Breast epithelium (tissue), 4 donors: ENCODE data around the gene TOP3A. TPM values are rescaled to one million over a fixed set of nuclear protein-coding genes. Genes with fewer than 3 reads are reported as not detected.
A peak's percentile ranks its signal among the peaks of the same experiment; 100 is the strongest.

Experiments used
- DNase-seq, 2 donors: peaks; one replicate each; pipeline ENCODE4 v3.0.0-alpha.2; 2019; ENCODE audit warnings: low spot score in 2 of 2
- H3K27ac ChIP-seq, 2 donors: fragments of 200-600 bp; sonication (generic) in 1 of 2; one replicate each; pipeline ENCODE4 v1.5.1; 2016 to 2019; ENCODE audit warnings: mild to moderate bottlenecking in 1 of 2
- H3K27me3 ChIP-seq, 2 donors: fragments of 200-600 bp; sonication (generic) in 1 of 2; one replicate each; pipeline versions ENCODE4 v1.5.1 to v1.6.0; 2017 to 2019; ENCODE audit warnings: control low read depth in 1 of 2, mild to moderate bottlenecking in 1 of 2
- H3K36me3 ChIP-seq: fragments of 200-600 bp; one replicate; pipeline ENCODE4 v1.5.1; 2019
- H3K4me1 ChIP-seq, 2 donors: fragments of 200-600 bp; sonication (generic); one replicate each; pipeline ENCODE4 v1.5.1; 2016 to 2019; ENCODE audit warnings: control low read depth in 1 of 2
- H3K4me3 ChIP-seq, 3 donors: fragments of 200-600 bp; sonication (generic); 1 replicate in 2 of 3; 2 replicates in 1 of 3; pipeline ENCODE4 v1.5.1; 2016 to 2019; ENCODE audit warnings: mild to moderate bottlenecking in 3 of 3, moderate library complexity in 2 of 3
- H3K9me3 ChIP-seq, 2 donors: fragments of 200-600 bp; sonication (generic) in 1 of 2; one replicate each; pipeline ENCODE4 v1.5.1; 2016 to 2019; ENCODE audit warnings: control low read depth in 1 of 2
- POLR2A ChIP-seq: fragments of 450-650 bp; IDR thresholded peaks from one replicate; pipeline ENCODE4 v1.6.1; 2016; ENCODE audit warnings: antibody characterized with exemption, mild to moderate bottlenecking, moderate library complexity
- POLR2AphosphoS5 ChIP-seq, 3 donors: sonication (generic); formaldehyde crosslinking; IDR thresholded peaks; one replicate each; pipeline ENCODE4 v1.6.1; 2017; ENCODE audit warnings: antibody characterized with exemption in 3 of 3
- intact Hi-C: fragments of 100-400 bp; cut with DNase I; formaldehyde crosslinking; loops from one replicate; pipeline ENCODE4 v1.15.1; 2023; ENCODE audit warnings: low total_unique reads
- total RNA-seq, 3 donors: library from RNA; depleted of rRNA; stranded (reverse); fragments of >200 nt; gene quantifications; one replicate each; pipeline ENCODE4 v1.1.0, GENCODE V29; 2016
- TF ChIP-seq, protein P1 (sequence below), 3 donors: fragments of 450-650 bp; IDR thresholded peaks; one replicate each; pipeline ENCODE4 v1.5.1; 2016 to 2017; ENCODE audit warnings: antibody characterized with exemption in 3 of 3, mild to moderate bottlenecking in 3 of 3, moderate library complexity in 3 of 3

The TOP3A gene
- total RNA-seq, 3 donors from 2014 or later: 25.9 to 46.5 (median 30.1) TPM

DNA sequence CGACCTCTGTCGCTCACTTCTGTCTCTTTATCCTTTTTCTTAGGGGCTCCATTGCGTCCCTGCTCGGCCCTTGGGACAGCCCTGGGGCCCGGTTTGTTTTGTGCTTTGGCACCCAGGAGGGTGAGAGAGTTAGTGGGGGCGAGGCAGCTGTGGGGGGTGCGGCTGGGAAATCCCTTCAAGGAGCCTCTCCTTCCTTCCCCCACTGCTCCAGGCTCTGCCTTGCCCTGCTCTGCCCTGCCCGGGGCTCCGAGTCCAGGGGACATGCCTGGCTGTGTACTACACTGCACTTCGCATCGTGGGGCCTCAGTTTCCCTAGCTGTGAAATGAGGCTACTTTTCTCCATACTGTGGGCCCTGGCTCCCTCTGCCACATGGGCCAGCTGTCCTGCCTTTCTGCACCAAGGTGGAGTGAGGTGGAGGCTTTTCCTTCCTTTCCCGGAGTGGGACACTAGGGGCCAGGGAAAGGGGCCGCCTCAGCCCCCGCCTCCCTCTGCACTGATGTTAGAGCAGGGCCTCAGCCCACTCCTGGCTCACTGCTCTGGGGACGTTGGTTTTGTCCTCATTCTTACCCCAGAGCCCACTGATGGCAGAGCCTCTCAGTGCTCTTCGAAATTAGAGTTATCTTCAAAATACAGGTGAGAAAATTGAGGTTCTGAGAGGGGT, 88.4 kb downstream of the TOP3A start:
- Histone ChIP-seq H3K4me3 (peak overlapping the region; percentile 60 to 86 (median 64)), H3K9me3 (no peaks in the 10 kb centered on the region), H3K27me3 (no peaks in the 10 kb centered on the region), H3K36me3 (no peaks in the 10 kb centered on the region), H3K27ac (no peak overlapping the region), H3K4me1 (peaks cover 0 to 3% of the 10 kb centered on the region in 2 donors)
- DNase-seq: no peak
- intact Hi-C loops: no loop called here
- TF ChIP-seq POLR2A: no peak
- no peak for TF ChIP-seq POLR2AphosphoS5 (IDR thresholded peaks at IDR 0.05)
- TF ChIP-seq, protein P1, sequence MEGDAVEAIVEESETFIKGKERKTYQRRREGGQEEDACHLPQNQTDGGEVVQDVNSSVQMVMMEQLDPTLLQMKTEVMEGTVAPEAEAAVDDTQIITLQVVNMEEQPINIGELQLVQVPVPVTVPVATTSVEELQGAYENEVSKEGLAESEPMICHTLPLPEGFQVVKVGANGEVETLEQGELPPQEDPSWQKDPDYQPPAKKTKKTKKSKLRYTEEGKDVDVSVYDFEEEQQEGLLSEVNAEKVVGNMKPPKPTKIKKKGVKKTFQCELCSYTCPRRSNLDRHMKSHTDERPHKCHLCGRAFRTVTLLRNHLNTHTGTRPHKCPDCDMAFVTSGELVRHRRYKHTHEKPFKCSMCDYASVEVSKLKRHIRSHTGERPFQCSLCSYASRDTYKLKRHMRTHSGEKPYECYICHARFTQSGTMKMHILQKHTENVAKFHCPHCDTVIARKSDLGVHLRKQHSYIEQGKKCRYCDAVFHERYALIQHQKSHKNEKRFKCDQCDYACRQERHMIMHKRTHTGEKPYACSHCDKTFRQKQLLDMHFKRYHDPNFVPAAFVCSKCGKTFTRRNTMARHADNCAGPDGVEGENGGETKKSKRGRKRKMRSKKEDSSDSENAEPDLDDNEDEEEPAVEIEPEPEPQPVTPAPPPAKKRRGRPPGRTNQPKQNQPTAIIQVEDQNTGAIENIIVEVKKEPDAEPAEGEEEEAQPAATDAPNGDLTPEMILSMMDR (IDR thresholded peaks at IDR 0.05): no peak

DNA sequence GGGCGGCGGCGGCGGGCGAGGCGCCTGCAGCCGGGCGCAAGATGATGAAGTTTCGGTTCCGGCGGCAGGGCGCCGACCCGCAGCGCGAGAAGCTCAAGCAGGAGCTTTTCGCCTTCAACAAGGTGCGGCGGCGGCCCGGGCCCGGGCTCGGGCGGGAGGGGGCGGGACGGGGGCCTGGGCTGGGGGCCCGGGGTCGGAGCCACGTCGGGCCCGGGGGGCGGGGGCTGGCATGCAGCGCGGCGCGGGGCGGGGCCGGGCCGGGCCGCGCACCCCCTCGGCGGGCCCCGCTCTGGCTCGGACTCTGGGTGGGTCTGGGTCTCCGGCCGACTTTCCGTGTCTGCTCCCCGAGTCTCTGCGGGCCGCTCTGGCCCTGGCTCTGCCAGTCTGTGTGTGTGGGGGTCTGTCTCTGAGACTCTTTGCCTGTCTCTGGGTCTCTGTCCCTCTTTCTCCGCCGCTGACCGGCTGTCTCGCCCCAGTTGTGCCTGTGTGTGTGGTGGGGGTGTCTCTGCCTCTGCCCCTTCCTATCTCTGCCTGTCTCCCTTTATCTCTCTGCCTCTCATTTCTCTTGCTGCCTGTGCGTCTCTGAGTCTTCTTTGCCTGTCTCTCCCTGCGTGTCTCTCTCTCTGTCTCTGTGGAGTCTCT, 89.0 kb downstream of the TOP3A start:
- no peak for TF ChIP-seq POLR2A
- TF ChIP-seq, protein P1 (IDR thresholded peaks at IDR 0.05): no peak
- TF ChIP-seq POLR2AphosphoS5 (IDR thresholded peaks at IDR 0.05): no peak

DNA sequence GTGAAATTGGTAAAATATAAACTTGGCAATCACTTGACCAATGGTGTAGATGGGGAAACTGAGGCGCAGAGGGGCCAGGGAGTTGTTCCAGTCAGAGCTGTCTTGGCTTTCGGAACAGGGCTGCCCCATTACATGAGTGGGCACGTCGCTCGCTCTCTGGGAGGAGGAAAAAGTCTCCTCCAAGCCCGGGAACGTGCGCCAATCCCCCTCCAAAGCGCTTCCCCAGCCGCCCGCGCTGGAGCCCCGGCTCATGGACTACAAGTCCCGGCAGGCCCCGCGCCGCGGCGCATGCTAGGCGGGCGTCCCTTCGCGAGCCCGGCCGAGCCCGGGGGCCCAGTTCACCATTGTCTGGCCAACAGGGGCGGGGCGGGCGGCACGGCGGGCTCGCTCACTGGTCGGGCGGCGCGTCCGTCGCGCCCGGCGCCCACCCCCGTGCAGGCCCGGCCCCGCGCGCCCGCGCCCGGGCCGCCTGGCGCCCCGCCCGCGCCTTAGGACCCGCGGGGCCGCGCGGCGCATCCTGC, 89.6 kb downstream of the TOP3A start, which contains the start of gene LLGL1:
Gene LLGL1 (plus strand): TSS at position 515 of the 521 bp plus-strand sequence. CDS start 48 bp downstream, outside the sequence.
- Histone ChIP-seq H3K27me3 (no peaks in the 10 kb centered on the region), H3K4me3 (peak within 1 kb of the TSS; percentile 60 to 86 (median 64)), H3K9me3 (no peaks in the 10 kb centered on the region), H3K4me1 (peaks cover 0 to 3% of the 10 kb centered on the region in 2 donors), H3K36me3 (no peaks in the 10 kb centered on the region), H3K27ac (peak within 1 kb of the TSS; percentile 77 to 94)
- TF ChIP-seq POLR2AphosphoS5 (IDR thresholded peaks at IDR 0.05): peak in 2 of 3 donors; percentile 17 to 49
- TF ChIP-seq, protein P1 (IDR thresholded peaks at IDR 0.05): no peak
- peak; percentile 95 for DNase-seq
- intact Hi-C loops: no loop called here

More for the DNA sequence above, 89.0 kb downstream of the TOP3A start:
- H3K9me3 ChIP-seq: no peaks in the 10 kb centered on the region
- peak overlapping the region; percentile 60 to 86 (median 64) for H3K4me3 ChIP-seq
- peaks cover 0 to 3% of the 10 kb centered on the region in 2 donors for H3K4me1 ChIP-seq
- H3K27ac ChIP-seq: peak overlapping the region in 1 of 2 donors; percentile 94
- H3K27me3 ChIP-seq: no peaks in the 10 kb centered on the region
- no peaks in the 10 kb centered on the region for H3K36me3 ChIP-seq
- intact Hi-C loops: no loop called here
- no peak for DNase-seq

DNA sequence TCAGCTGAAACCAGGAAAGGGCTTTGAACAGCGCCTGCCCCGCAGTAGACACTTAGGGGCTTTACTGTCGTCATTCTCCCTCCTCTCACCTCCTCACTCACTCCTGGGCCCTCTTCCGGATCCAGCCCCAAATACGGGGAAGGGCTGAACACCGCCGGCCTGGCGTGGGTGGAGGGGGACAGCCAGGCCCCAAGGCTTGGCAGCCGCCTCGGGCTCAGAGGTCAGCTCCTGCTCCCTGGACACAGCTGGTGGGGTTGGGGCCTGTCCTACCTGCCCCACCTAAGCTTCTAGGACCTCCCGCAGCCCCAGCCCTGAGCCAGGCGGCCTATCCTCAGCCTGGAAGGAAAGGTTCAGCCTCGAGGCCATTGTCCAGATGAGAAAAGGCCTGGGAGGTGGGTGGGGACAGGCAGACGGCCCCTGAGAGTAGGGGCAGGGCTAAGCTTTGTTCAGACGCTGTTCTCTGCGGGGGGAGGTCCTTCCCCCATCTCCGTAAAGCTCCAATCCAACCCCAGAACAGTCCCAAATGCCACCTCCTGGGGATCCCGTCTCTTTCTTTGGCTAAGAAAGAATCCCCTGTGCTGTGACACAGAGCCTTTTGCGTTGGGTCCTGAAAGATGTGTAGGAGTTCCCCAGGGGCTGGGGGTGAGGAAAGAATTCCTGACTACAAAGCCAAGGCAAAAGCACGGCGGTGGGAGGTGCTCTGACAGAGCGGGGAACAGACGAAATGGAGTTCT, 90.2 kb downstream of the TOP3A start:
- H3K4me3 ChIP-seq: peak overlapping the region; percentile 30 to 86 (median 64)
- H3K9me3 ChIP-seq: no peaks in the 10 kb centered on the region
- TF ChIP-seq, protein P1 (IDR thresholded peaks at IDR 0.05): no peak
- no peak for TF ChIP-seq POLR2AphosphoS5 (IDR thresholded peaks at IDR 0.05)
- H3K36me3 ChIP-seq: no peaks in the 10 kb centered on the region
- intact Hi-C loops: no loop called here
- peaks cover 0 to 3% of the 10 kb centered on the region in 2 donors for H3K4me1 ChIP-seq
- no peaks in the 10 kb centered on the region for H3K27me3 ChIP-seq
- peak overlapping the region; percentile 77 to 94 for H3K27ac ChIP-seq
- DNase-seq: no peak
